ENCODE measurements around the gene SLC8A3.

Gene SLC8A3

DNA sequence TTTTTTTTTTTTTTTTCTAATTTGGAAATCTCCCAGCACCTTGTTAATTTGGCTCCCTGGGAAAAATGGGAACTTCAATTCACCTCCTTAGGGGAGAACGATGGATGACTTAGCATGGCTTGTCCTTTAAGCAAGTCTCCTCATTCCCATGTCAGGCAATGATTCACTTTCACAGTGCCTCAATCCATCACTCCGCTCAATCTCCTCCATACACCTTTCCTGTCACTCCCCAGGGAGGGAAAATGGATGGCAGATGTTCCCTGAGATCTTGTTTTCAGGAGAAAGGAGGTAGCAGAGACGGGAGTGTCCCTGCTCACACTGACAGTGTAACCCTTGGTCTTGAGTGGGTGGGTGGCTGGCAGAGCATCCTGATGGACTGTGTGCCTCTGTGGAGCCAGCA, 51.0 kb downstream of the SLC8A3 start:
- Mint-ChIP-seq H3K27ac (ENCODE audit: low read depth) (no peak overlapping the region), H3K4me3 (no peak overlapping the region), H3K4me1 (no peaks in the 10 kb centered on the region), H3K27me3 (peaks cover 23% of the 10 kb centered on the region), H3K9me3 (no peaks in the 10 kb centered on the region), H3K36me3 (ENCODE audit: insufficient read depth) (no peaks in the 10 kb centered on the region)
- no peak for DNase-seq (ENCODE audit: low spot score in 2 of 2)
- ATAC-seq (replicated peaks; ENCODE audit: extremely low read depth, poor library complexity, severe bottlenecking), result no peak

DNA sequence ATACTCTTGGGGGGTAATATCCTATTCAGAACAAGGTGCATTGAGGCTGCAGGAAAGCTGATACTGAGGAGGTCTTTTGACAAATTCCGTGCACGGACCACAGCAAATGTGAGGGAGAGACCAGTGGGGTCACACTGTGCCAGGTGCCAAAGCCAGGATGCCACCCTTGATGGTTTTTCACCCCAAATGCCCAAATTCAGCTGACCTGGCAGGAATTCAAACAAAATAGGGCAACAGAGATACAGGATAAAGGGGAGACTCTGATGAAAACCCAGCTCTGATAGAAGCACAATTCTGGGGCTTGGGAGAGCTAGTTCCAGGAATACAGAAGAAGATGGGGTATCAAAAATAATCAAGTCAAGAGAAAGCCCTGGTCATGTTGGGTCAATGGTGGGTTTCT, 55.3 kb downstream of the SLC8A3 start:
- DNase-seq (ENCODE audit: low spot score in 2 of 2), result no peak
- peaks cover 30% of the 10 kb centered on the region for H3K27me3 Mint-ChIP-seq
- no peak for ATAC-seq (replicated peaks; ENCODE audit: extremely low read depth, poor library complexity, severe bottlenecking)
- no peak overlapping the region for H3K27ac Mint-ChIP-seq (ENCODE audit: low read depth)
- no peak overlapping the region for H3K4me3 Mint-ChIP-seq
- no peaks in the 10 kb centered on the region for H3K9me3 Mint-ChIP-seq
- H3K4me1 Mint-ChIP-seq, result no peaks in the 10 kb centered on the region
- H3K36me3 Mint-ChIP-seq (ENCODE audit: insufficient read depth), result no peaks in the 10 kb centered on the region

DNA sequence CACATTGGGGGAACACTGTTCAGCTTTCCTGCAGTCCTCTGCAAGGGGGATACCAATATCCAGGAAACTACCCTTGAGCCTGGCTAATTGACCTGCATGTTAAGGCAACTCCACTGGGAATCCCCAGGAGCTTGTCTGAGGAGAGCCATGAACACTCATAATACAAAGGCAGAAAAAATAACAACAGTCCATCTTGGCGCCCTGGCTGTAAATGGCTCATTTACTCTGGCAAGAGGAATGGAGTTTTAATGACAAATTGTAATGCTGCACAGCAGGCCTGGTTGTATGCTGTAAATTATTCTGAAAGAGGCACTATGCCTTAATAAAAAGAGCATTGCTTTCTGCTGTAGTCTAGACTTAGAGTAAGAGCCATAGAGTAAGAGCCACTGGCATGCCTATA, 58.3 kb downstream of the SLC8A3 start:
- Mint-ChIP-seq H3K9me3 (no peaks in the 10 kb centered on the region), H3K27ac (ENCODE audit: low read depth) (no peak overlapping the region), H3K4me3 (no peak overlapping the region), H3K4me1 (no peaks in the 10 kb centered on the region), H3K36me3 (ENCODE audit: insufficient read depth) (no peaks in the 10 kb centered on the region), H3K27me3 (peaks cover 30% of the 10 kb centered on the region)
- DNase-seq (ENCODE audit: low spot score in 2 of 2) (no peak), ATAC-seq (replicated peaks; ENCODE audit: extremely low read depth, poor library complexity, severe bottlenecking) (no peak)

- H3K9me3 Mint-ChIP-seq, result no peaks in the 10 kb centered on the region
- H3K27me3 Mint-ChIP-seq, result peaks cover 30% of the 10 kb centered on the region
- H3K36me3 Mint-ChIP-seq (ENCODE audit: insufficient read depth), result no peaks in the 10 kb centered on the region
- DNase-seq (ENCODE audit: low spot score in 2 of 2) (no peak), ATAC-seq (replicated peaks; ENCODE audit: extremely low read depth, poor library complexity, severe bottlenecking) (no peak)
- no peak overlapping the region for H3K27ac Mint-ChIP-seq (ENCODE audit: low read depth)
- no peak overlapping the region for H3K4me3 Mint-ChIP-seq
- no peaks in the 10 kb centered on the region for H3K4me1 Mint-ChIP-seq
Observed at GRCh38 chr14:70127186-70127585, 61.6 kb downstream of the SLC8A3 start.

GRCh38 chr14:70123796-70124195, 65.0 kb downstream of the SLC8A3 start:
- Mint-ChIP-seq H3K9me3 (no peaks in the 10 kb centered on the region), H3K36me3 (ENCODE audit: insufficient read depth) (no peaks in the 10 kb centered on the region), H3K27me3 (peaks cover 4% of the 10 kb centered on the region), H3K27ac (ENCODE audit: low read depth) (no peak overlapping the region), H3K4me1 (no peaks in the 10 kb centered on the region), H3K4me3 (no peak overlapping the region)
- DNase-seq (ENCODE audit: low spot score in 2 of 2) (no peak), ATAC-seq (replicated peaks; ENCODE audit: extremely low read depth, poor library complexity, severe bottlenecking) (no peak)

DNA sequence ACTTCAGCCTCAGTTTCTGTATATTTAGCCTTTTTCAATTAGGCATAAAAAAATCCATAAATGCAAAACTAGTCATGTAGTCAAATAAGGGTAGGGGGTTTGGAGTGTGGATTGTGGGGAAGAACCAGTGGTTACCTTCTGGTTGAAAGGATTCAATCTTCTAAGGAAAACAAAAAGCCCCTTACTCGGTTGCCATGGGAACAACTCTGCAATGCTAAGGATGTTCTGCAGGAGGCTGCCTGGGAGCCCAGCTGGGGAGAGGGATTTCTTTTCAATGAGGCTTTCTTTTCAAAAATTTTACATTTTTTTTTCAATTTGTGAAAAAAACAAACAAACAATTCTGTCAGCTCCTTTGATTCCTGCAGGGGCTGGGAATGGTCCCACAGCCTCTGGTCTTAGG, 67.2 kb downstream of the SLC8A3 start:
- H3K27ac Mint-ChIP-seq (ENCODE audit: low read depth), result no peak overlapping the region
- H3K4me1 Mint-ChIP-seq, result no peaks in the 10 kb centered on the region
- DNase-seq (ENCODE audit: low spot score in 2 of 2) (no peak), ATAC-seq (replicated peaks; ENCODE audit: extremely low read depth, poor library complexity, severe bottlenecking) (no peak)
- peaks cover 19% of the 10 kb centered on the region for H3K27me3 Mint-ChIP-seq
- H3K4me3 Mint-ChIP-seq, result no peak overlapping the region
- no peaks in the 10 kb centered on the region for H3K36me3 Mint-ChIP-seq (ENCODE audit: insufficient read depth)
- no peaks in the 10 kb centered on the region for H3K9me3 Mint-ChIP-seq

- DNase-seq (ENCODE audit: low spot score in 2 of 2) (no peak), ATAC-seq (replicated peaks; ENCODE audit: extremely low read depth, poor library complexity, severe bottlenecking) (no peak)
- Mint-ChIP-seq H3K4me1 (no peaks in the 10 kb centered on the region), H3K9me3 (no peaks in the 10 kb centered on the region), H3K4me3 (no peak overlapping the region), H3K27ac (ENCODE audit: low read depth) (no peak overlapping the region), H3K27me3 (peaks cover 20% of the 10 kb centered on the region), H3K36me3 (ENCODE audit: insufficient read depth) (no peaks in the 10 kb centered on the region)
Observed at GRCh38 chr14:70118064-70118463, 70.7 kb downstream of the SLC8A3 start.

- no peak for ATAC-seq (replicated peaks; ENCODE audit: extremely low read depth, poor library complexity, severe bottlenecking)
- Mint-ChIP-seq H3K27ac (ENCODE audit: low read depth) (no peak overlapping the region), H3K4me3 (no peak overlapping the region), H3K36me3 (ENCODE audit: insufficient read depth) (no peaks in the 10 kb centered on the region), H3K9me3 (no peaks in the 10 kb centered on the region), H3K4me1 (no peaks in the 10 kb centered on the region), H3K27me3 (peaks cover 38% of the 10 kb centered on the region)
- DNase-seq (ENCODE audit: low spot score in 2 of 2), result no peak
Observed at GRCh38 chr14:70116278-70116677, 72.5 kb downstream of the SLC8A3 start.

GRCh38 chr14:70114621-70115156, 74.1 kb downstream of the SLC8A3 start:
- Mint-ChIP-seq H3K36me3 (ENCODE audit: insufficient read depth) (no peaks in the 10 kb centered on the region), H3K9me3 (no peaks in the 10 kb centered on the region), H3K27me3 (peaks cover 42% of the 10 kb centered on the region), H3K4me3 (no peak overlapping the region), H3K27ac (ENCODE audit: low read depth) (no peak overlapping the region), H3K4me1 (no peaks in the 10 kb centered on the region)
- ATAC-seq (replicated peaks; ENCODE audit: extremely low read depth, poor library complexity, severe bottlenecking) (no peak), DNase-seq (ENCODE audit: low spot score in 2 of 2) (no peak)

- H3K27ac Mint-ChIP-seq (ENCODE audit: low read depth), result no peak overlapping the region
- H3K4me1 Mint-ChIP-seq, result no peaks in the 10 kb centered on the region
- no peaks in the 10 kb centered on the region for H3K9me3 Mint-ChIP-seq
- no peak overlapping the region for H3K4me3 Mint-ChIP-seq
- H3K27me3 Mint-ChIP-seq, result peaks cover 35% of the 10 kb centered on the region
- H3K36me3 Mint-ChIP-seq (ENCODE audit: insufficient read depth), result no peaks in the 10 kb centered on the region
- DNase-seq (ENCODE audit: low spot score in 2 of 2) (no peak), ATAC-seq (replicated peaks; ENCODE audit: extremely low read depth, poor library complexity, severe bottlenecking) (no peak)
Observed at GRCh38 chr14:70113211-70113610, 75.5 kb downstream of the SLC8A3 start.

GRCh38 chr14:70108419-70108818, 80.3 kb downstream of the SLC8A3 start:
- Mint-ChIP-seq H3K36me3 (ENCODE audit: insufficient read depth) (no peaks in the 10 kb centered on the region), H3K4me3 (no peak overlapping the region), H3K27ac (ENCODE audit: low read depth) (no peak overlapping the region), H3K9me3 (no peaks in the 10 kb centered on the region), H3K4me1 (no peaks in the 10 kb centered on the region), H3K27me3 (peaks cover 29% of the 10 kb centered on the region)
- ATAC-seq (replicated peaks; ENCODE audit: extremely low read depth, poor library complexity, severe bottlenecking) (no peak), DNase-seq (ENCODE audit: low spot score in 2 of 2) (no peak)

- ATAC-seq (replicated peaks; ENCODE audit: extremely low read depth, poor library complexity, severe bottlenecking), result no peak
- H3K4me3 Mint-ChIP-seq, result no peak overlapping the region
Observed at GRCh38 chr14:70107309-70107708, 81.4 kb downstream of the SLC8A3 start.

DNA sequence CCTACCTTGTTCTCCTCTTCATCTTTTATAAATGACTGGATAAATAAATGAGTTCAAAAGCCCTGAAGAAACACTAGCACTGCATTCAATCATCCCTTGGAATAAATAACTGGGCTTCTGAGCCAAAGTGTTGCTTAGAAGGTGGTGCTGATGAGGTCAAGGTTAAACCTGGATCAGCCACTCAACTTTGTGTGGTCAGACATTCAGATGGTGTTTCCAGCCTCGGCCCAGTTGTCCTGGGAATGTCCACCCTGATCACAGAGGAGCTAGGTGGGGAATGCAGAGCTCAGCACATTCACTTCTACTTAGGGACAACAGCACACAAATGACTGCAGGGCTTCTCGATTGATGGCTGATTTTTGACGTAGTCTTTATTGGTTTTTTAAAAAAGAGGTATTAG, 88.7 kb downstream of the SLC8A3 start:
- no peak overlapping the region for H3K27ac Mint-ChIP-seq (ENCODE audit: low read depth)
- H3K4me1 Mint-ChIP-seq, result no peaks in the 10 kb centered on the region
- H3K27me3 Mint-ChIP-seq, result peaks cover 67% of the 10 kb centered on the region
- no peaks in the 10 kb centered on the region for H3K9me3 Mint-ChIP-seq
- DNase-seq (ENCODE audit: low spot score in 2 of 2) (no peak), ATAC-seq (replicated peaks; ENCODE audit: extremely low read depth, poor library complexity, severe bottlenecking) (no peak)
- H3K4me3 Mint-ChIP-seq, result no peak overlapping the region
- peaks cover 2% of the 10 kb centered on the region for H3K36me3 Mint-ChIP-seq (ENCODE audit: insufficient read depth)

More at GRCh38 chr14:70107309-70107708, 81.4 kb downstream of the SLC8A3 start:
- Mint-ChIP-seq H3K4me1 (no peaks in the 10 kb centered on the region), H3K27me3 (peaks cover 30% of the 10 kb centered on the region), H3K27ac (ENCODE audit: low read depth) (no peak overlapping the region), H3K36me3 (ENCODE audit: insufficient read depth) (peaks cover 2% of the 10 kb centered on the region), H3K9me3 (no peaks in the 10 kb centered on the region)
- DNase-seq (ENCODE audit: low spot score in 2 of 2), result no peak
